ENCODE measurements around the gene ERAL1.
A peak's percentile ranks its signal among the peaks of the same experiment; 100 is the strongest.
"Not testable (repeated sequence)": the region's sequence is repeated elsewhere in the genome, so short reads cannot be mapped to it uniquely, and the experiment has no call there.

The ERAL1 gene

GRCh38 chr17:28880572-28880945, 25.7 kb downstream of the ERAL1 start:
- DNase-seq, result no peak

GRCh38 chr17:28881533-28882056, 26.8 kb downstream of the ERAL1 start:
- no peak for DNase-seq

- DNase-seq, result no peak
Observed at GRCh38 chr17:28882154-28882895, 27.5 kb downstream of the ERAL1 start.

GRCh38 chr17:28883967-28884702, 29.3 kb downstream of the ERAL1 start:
- no peak for DNase-seq

- no peak for DNase-seq
Observed at GRCh38 chr17:28885363-28885762, 30.5 kb downstream of the ERAL1 start.

GRCh38 chr17:28885951-28886350, 31.1 kb downstream of the ERAL1 start:
- DNase-seq, result no peak

- DNase-seq, result no peak
Observed at GRCh38 chr17:28887871-28888471, 33.2 kb downstream of the ERAL1 start.

GRCh38 chr17:28888832-28889231, 34.0 kb downstream of the ERAL1 start:
- DNase-seq, result no peak

- DNase-seq, result no peak
Observed at GRCh38 chr17:28889996-28890395, 35.2 kb downstream of the ERAL1 start.

- DNase-seq, result no peak
Observed at GRCh38 chr17:28891201-28891600, 36.4 kb downstream of the ERAL1 start.

GRCh38 chr17:28892024-28892423, 37.2 kb downstream of the ERAL1 start:
- no peak for DNase-seq

- not testable (repeated sequence) for DNase-seq
Observed at GRCh38 chr17:28893248-28894183, 38.7 kb downstream of the ERAL1 start.

GRCh38 chr17:28895794-28896447, 41.1 kb downstream of the ERAL1 start:
- no peak for DNase-seq

GRCh38 chr17:28896491-28896883, 41.7 kb downstream of the ERAL1 start:
- no peak for DNase-seq

GRCh38 chr17:28896884-28897768, 42.3 kb downstream of the ERAL1 start, which contains the start of gene FLOT2:
TSS of gene FLOT2 (minus strand) at chr17:28897733. CDS start at chr17:28897574, 159 bp downstream.
- peak; percentile 78 for DNase-seq

GRCh38 chr17:28897769-28898526, 43.1 kb downstream of the ERAL1 start:
- peak; percentile 41 for DNase-seq

GRCh38 chr17:28898527-28898955, 43.7 kb downstream of the ERAL1 start:
- no peak for DNase-seq

GRCh38 chr17:28899212-28899815, 44.5 kb downstream of the ERAL1 start:
- DNase-seq, result no peak

GRCh38 chr17:28900986-28901726, 46.3 kb downstream of the ERAL1 start:
- no peak for DNase-seq

Data from DMS79 treated with DMSO at 0.1 percent for 48 hours (cell line).